Stimulated activated memory B cell treated with anti-CD40 and anti-IgM and Interleukin-4, amounts not matched to agents 10 μg/mL and 1 μg/mL and 100 μg/mL, for 72 hours (primary cell): ENCODE results near the gene MMP10.

Experiments
- ATAC-seq: fragments of 150-1000 bp; cut with Tn5 transposase; 2 replicates; pipeline ENCODE4 v1.10.0; 2021
- H3K27ac Mint-ChIP-seq: one replicate; pipeline ENCODE4 v1.8.0; 2022; ENCODE audit warnings: mild to moderate bottlenecking, mixed read lengths
- H3K27me3 Mint-ChIP-seq: one replicate; pipeline ENCODE4 v1.8.0; 2022; ENCODE audit warnings: mixed read lengths
- H3K36me3 Mint-ChIP-seq: one replicate; pipeline ENCODE4 v1.8.0; 2022; ENCODE audit warnings: mixed read lengths
- H3K4me1 Mint-ChIP-seq: one replicate; pipeline ENCODE4 v1.8.0; 2022; ENCODE audit warnings: mixed read lengths
- H3K4me3 Mint-ChIP-seq: one replicate; pipeline ENCODE4 v1.8.0; 2022; ENCODE audit warnings: mild to moderate bottlenecking, moderate library complexity, mixed read lengths
- H3K9me3 Mint-ChIP-seq: one replicate; pipeline ENCODE4 v1.8.0; 2022; ENCODE audit warnings: mixed read lengths

The MMP10 gene

DNA sequence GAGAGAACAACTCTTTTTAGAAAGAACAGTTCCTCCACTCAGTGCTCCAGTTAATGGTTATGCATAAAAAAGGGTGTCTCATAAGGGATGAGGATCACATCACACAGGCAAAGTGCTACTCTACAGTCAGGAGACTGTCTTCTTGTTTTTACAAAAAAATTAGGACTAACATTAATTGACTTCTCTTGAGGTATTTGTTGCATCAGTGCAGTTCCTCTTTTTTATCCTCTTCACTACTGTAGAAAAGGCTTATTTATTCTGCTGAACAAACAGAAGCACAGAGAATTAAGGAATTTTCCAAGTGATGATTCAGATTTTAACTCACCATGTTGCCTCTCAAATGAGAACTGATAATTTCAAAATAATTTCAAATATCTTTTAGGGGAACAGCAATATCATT is 57.6 kb downstream of the MMP10 start:
- no peaks in the 10 kb centered on the region for H3K36me3 Mint-ChIP-seq
- ATAC-seq = no peak
- H3K27me3 Mint-ChIP-seq = no peaks in the 10 kb centered on the region
- no peak overlapping the region for H3K4me3 Mint-ChIP-seq
- no peaks in the 10 kb centered on the region for H3K9me3 Mint-ChIP-seq
- H3K27ac Mint-ChIP-seq = no peak overlapping the region
- H3K4me1 Mint-ChIP-seq = no peaks in the 10 kb centered on the region
